T-cell (primary cell): ENCODE data around the gene ABHD17A. TPM values are rescaled to one million over a fixed set of nuclear protein-coding genes. Genes with fewer than 3 reads are reported as not detected.

Experiments used
- ATAC-seq, 4 experiments: fragments of 200-7000 bp in 3 of 4; fragments of 150-1000 bp in 1 of 4; cut with Tn5 transposase; replicated peaks in 1 of 4; 1 replicate in 3 of 4; 2 replicates in 1 of 4; pipeline ENCODE4 v1.10.0; 2021; ENCODE audit warnings: moderate library complexity in 3 of 4, mild to moderate bottlenecking in 2 of 4, moderate number of reproducible peaks in 1 of 4
- CTCF ChIA-PET, 2 donors: fragments of 300-600 bp; sonication (Branson Sonifier 250); formaldehyde crosslinking; loops; one replicate each; lab custom pipeline; 2022; ENCODE audit warnings: antibody characterized with exemption in 2 of 2; lab: Charles Lee
- POLR2A ChIA-PET, 2 donors: fragments of 300-600 bp; sonication (Branson Sonifier 250); formaldehyde crosslinking; loops; one replicate each; lab custom pipeline; 2022; ENCODE audit warnings: antibody characterized with exemption in 2 of 2; lab: Charles Lee
- DNase-seq, 35 experiments: peaks; one replicate each; pipeline versions ENCODE4 v3.0.0 to v3.0.0-alpha.2; 2013 to 2023
- H3K27ac ChIP-seq: one replicate; pipeline ENCODE4 v1.5.1; 2013; ENCODE audit warnings: low read length
- H3K27me3 ChIP-seq, 2 experiments: replicated peaks in 1 of 2; 1 replicate in 1 of 2; 2 replicates in 1 of 2; pipeline versions ENCODE4 v1.6.1 to v1.7.0; 2013; ENCODE audit warnings: low read length in 1 of 2, mixed read lengths in 1 of 2; ENCODE audit not compliant: control insufficient read depth in 2 of 2, insufficient read depth in 2 of 2; ENCODE audit errors: extremely low read depth in 1 of 2
- H3K36me3 ChIP-seq, 2 donors: 1 replicate in 1 of 2; 2 replicates in 1 of 2; pipeline versions ENCODE4 v1.6.1 to v1.7.0; 2013; ENCODE audit warnings: low read length in 1 of 2; ENCODE audit not compliant: control insufficient read depth in 2 of 2, insufficient read depth in 1 of 2; ENCODE audit errors: extremely low read depth in 1 of 2
- H3K4me1 ChIP-seq, 2 experiments: 1 replicate in 1 of 2; 2 replicates in 1 of 2; pipeline versions ENCODE4 v1.6.1 to v1.7.0; 2013; ENCODE audit warnings: low read length in 2 of 2, mixed read lengths in 1 of 2; ENCODE audit not compliant: insufficient read depth in 2 of 2, control insufficient read depth in 1 of 2; ENCODE audit errors: extremely low read depth in 1 of 2
- H3K4me3 ChIP-seq, 2 donors: 1 replicate in 1 of 2; 2 replicates in 1 of 2; pipeline versions ENCODE4 v1.5.1 to v1.7.0; 2013; ENCODE audit warnings: mild to moderate bottlenecking in 2 of 2, low read length in 1 of 2, moderate library complexity in 1 of 2; ENCODE audit not compliant: control insufficient read depth in 1 of 2; ENCODE audit errors: extremely low read depth in 1 of 2
- H3K9me3 ChIP-seq: 2 replicates; pipeline ENCODE4 v1.7.0; 2013
- H3K27ac Mint-ChIP-seq, 2 donors: one replicate each; pipeline ENCODE4 v1.8.0; 2020 to 2021; ENCODE audit warnings: mild to moderate bottlenecking in 2 of 2, mixed read lengths in 2 of 2
- H3K27me3 Mint-ChIP-seq, 2 donors: one replicate each; pipeline ENCODE4 v1.8.0; 2021 to 2022; ENCODE audit warnings: mixed read lengths in 2 of 2
- H3K36me3 Mint-ChIP-seq: one replicate; pipeline ENCODE4 v1.8.0; 2021; ENCODE audit warnings: mixed read lengths
- H3K4me1 Mint-ChIP-seq, 3 donors: one replicate each; pipeline ENCODE4 v1.8.0; 2020 to 2022; ENCODE audit warnings: mixed read lengths in 3 of 3, mild to moderate bottlenecking in 1 of 3
- H3K4me3 Mint-ChIP-seq, 3 donors: one replicate each; pipeline ENCODE4 v1.8.0; 2020 to 2022; ENCODE audit warnings: mild to moderate bottlenecking in 3 of 3, mixed read lengths in 3 of 3, moderate library complexity in 3 of 3
- H3K9me3 Mint-ChIP-seq, 3 donors: one replicate each; pipeline ENCODE4 v1.8.0; 2020 to 2022; ENCODE audit warnings: mixed read lengths in 3 of 3
- WGBS: methylation state at CpG from one replicate; pipeline ENCODE4 v1.1.5; 2013; ENCODE audit warnings: missing lambda C conversion rate; ENCODE audit not compliant: insufficient coverage; 5-methylcytosine and 5-hydroxymethylcytosine counted together
- total RNA-seq, 35 experiments: library from RNA in 6 of 35; stranded (reverse) in 6 of 35; fragments of 120-200 nt in 1 of 35; gene quantifications; one replicate each; pipeline versions ENCODE4 v1.2.1 to v1.2.4 and lab custom pipeline; 2013 to 2026

The ABHD17A gene
- total RNA-seq, 5 donors from 2014 or later (not counting 1 experiment from before 2014, with no cell fraction given): 136 to 185 (median 151) TPM

GRCh38 chr19:1851654-1852580, 33.4 kb downstream of the ABHD17A start:
- Mint-ChIP-seq H3K4me3 (peak overlapping the region in 2 of 3 donors; percentile 41 to 79), H3K4me1 (peaks cover 42 to 62% (median 58%) of the 10 kb centered on the region in 3 donors), H3K27ac (peak overlapping the region; percentile 27 to 44), H3K9me3 (no peaks in the 10 kb centered on the region), H3K27me3 (no peaks in the 10 kb centered on the region), H3K36me3 (no peaks in the 10 kb centered on the region)
- no peaks in the 10 kb centered on the region for H3K36me3 ChIP-seq
- H3K27ac ChIP-seq: peak overlapping the region; percentile 71
- 13% methylated on average over 52 of the region's 66 CpGs for WGBS
- peak in 3 of 4 experiments; percentile 10 to 44 (median 11) for ATAC-seq
- H3K9me3 ChIP-seq: no peaks in the 10 kb centered on the region
- H3K27me3 ChIP-seq: no peaks in the 10 kb centered on the region
- peaks cover 47 to 79% of the 10 kb centered on the region in 2 experiments for H3K4me1 ChIP-seq
- H3K4me3 ChIP-seq: peak overlapping the region; percentile 34 to 72
- CTCF ChIA-PET: no interaction called here
- DNase-seq: peak in 34 of 35 experiments; percentile 53 to 88 (median 77)
- POLR2A ChIA-PET: interaction anchor here in 1 of 2 donors (0.6 kb wide), 1 partner anchor 8 kb away, joined by 13 read pairs; no protein-coding TSS in a partner anchor

- Mint-ChIP-seq H3K27me3 (no peaks in the 10 kb centered on the region), H3K27ac (peak overlapping the region; percentile 82 to 86), H3K9me3 (no peaks in the 10 kb centered on the region), H3K4me3 (peak overlapping the region in 2 of 3 donors; percentile 28 to 64), H3K4me1 (peaks cover 51 to 68% (median 63%) of the 10 kb centered on the region in 3 donors), H3K36me3 (no peaks in the 10 kb centered on the region)
- Histone ChIP-seq H3K36me3 (peaks cover 0 to 4% of the 10 kb centered on the region in 2 donors), H3K27ac (peak overlapping the region; percentile 71), H3K4me3 (peak overlapping the region in 1 of 2 donors; percentile 52), H3K27me3 (no peaks in the 10 kb centered on the region), H3K4me1 (peaks cover 44 to 81% of the 10 kb centered on the region in 2 experiments), H3K9me3 (no peaks in the 10 kb centered on the region)
- ChIA-PET CTCF (no interaction called here), POLR2A (interaction anchor here in 1 of 2 donors (0.6 kb wide), 1 partner anchor 9 kb away, joined by 13 read pairs; no protein-coding TSS in a partner anchor)
- DNase-seq (peak in 1 of 35 experiments; percentile 34), ATAC-seq (no peak)
- WGBS: 86% methylated on average over 25 of the region's 31 CpGs
Measured at GRCh38 chr19:1850809-1851653, 34.3 kb downstream of the ABHD17A start.

- peaks cover 37 to 82% of the 10 kb centered on the region in 2 experiments for H3K4me1 ChIP-seq
Measured at GRCh38 chr19:1849886-1850398, 35.4 kb downstream of the ABHD17A start.

GRCh38 chr19:1849132-1849474, 36.2 kb downstream of the ABHD17A start:
- Histone ChIP-seq H3K4me1 (peaks cover 30 to 82% of the 10 kb centered on the region in 2 experiments), H3K4me3 (no peak overlapping the region), H3K36me3 (peaks cover 0 to 14% of the 10 kb centered on the region in 2 donors), H3K27me3 (no peaks in the 10 kb centered on the region), H3K27ac (peak overlapping the region; percentile 90), H3K9me3 (no peaks in the 10 kb centered on the region)
- no CpG with 5 or more reads among the region's 5 CpGs for whole genome bisulfite sequencing
- Mint-ChIP-seq H3K9me3 (no peaks in the 10 kb centered on the region), H3K4me3 (peak overlapping the region in 2 of 3 donors; percentile 60 to 84), H3K27ac (peak overlapping the region; percentile 82 to 87), H3K4me1 (peaks cover 49 to 70% (median 65%) of the 10 kb centered on the region in 3 donors), H3K36me3 (no peaks in the 10 kb centered on the region), H3K27me3 (no peaks in the 10 kb centered on the region)
- ChIA-PET POLR2A (no interaction called here), CTCF (no interaction called here)
- DNase-seq: no peak
- ATAC-seq: no peak

More at GRCh38 chr19:1849886-1850398, 35.4 kb downstream of the ABHD17A start:
- H3K36me3 ChIP-seq: peaks cover 0 to 10% of the 10 kb centered on the region in 2 donors
- POLR2A ChIA-PET: no interaction called here
- no peak for ATAC-seq
- H3K27ac ChIP-seq: no peak overlapping the region
- H3K27ac Mint-ChIP-seq: peak overlapping the region; percentile 73 to 81
- no peak for DNase-seq
- H3K36me3 Mint-ChIP-seq: no peaks in the 10 kb centered on the region
- H3K4me3 ChIP-seq: no peak overlapping the region
- no peaks in the 10 kb centered on the region for H3K9me3 ChIP-seq
- peaks cover 47 to 69% (median 64%) of the 10 kb centered on the region in 3 donors for H3K4me1 Mint-ChIP-seq
- H3K4me3 Mint-ChIP-seq: peak overlapping the region in 2 of 3 donors; percentile 22 to 64
- WGBS: 94% methylated on average over 6 of the region's 10 CpGs
- H3K27me3 Mint-ChIP-seq: no peaks in the 10 kb centered on the region
- H3K27me3 ChIP-seq: no peaks in the 10 kb centered on the region
- no peaks in the 10 kb centered on the region for H3K9me3 Mint-ChIP-seq
- CTCF ChIA-PET: interaction anchor here in 1 of 2 donors (0.5 kb wide), 1 partner anchor 49 kb away, joined by 5 read pairs; no protein-coding TSS in a partner anchor

GRCh38 chr19:1848399-1849131, 36.7 kb downstream of the ABHD17A start, which contains the start of gene REXO1:
REXO1 (minus strand) TSS chr19:1848483; CDS start chr19:1848358, 125 bp downstream.
- peaks cover 26 to 82% of the 10 kb centered on the region in 2 experiments for H3K4me1 ChIP-seq
- H3K9me3 ChIP-seq: no peaks in the 10 kb centered on the region
- ChIA-PET CTCF (no interaction called here), POLR2A (no interaction called here)
- WGBS: under 1% methylated on average over 47 of the region's 60 CpGs
- no peaks in the 10 kb centered on the region for H3K27me3 ChIP-seq
- ATAC-seq (peak; percentile 73 to 87 (median 81)), DNase-seq (peak; percentile 92 to 99 (median 97))
- Mint-ChIP-seq H3K27me3 (no peaks in the 10 kb centered on the region), H3K27ac (peak within 1 kb of the TSS; percentile 89 to 92), H3K4me3 (peak within 1 kb of the TSS; percentile 84 to 90 (median 84)), H3K36me3 (no peaks in the 10 kb centered on the region), H3K4me1 (peaks cover 48 to 74% (median 68%) of the 10 kb centered on the region in 3 donors), H3K9me3 (no peaks in the 10 kb centered on the region)
- peaks cover 0 to 17% of the 10 kb centered on the region in 2 donors for H3K36me3 ChIP-seq
- H3K4me3 ChIP-seq: peak within 1 kb of the TSS; percentile 81 to 93
- H3K27ac ChIP-seq: peak within 1 kb of the TSS; percentile 90
